SK-N-MC (cell line): ENCODE data around the gene ERBIN.

Experiments used
- DNase-seq: peaks from one replicate; pipeline ENCODE4 v3.0.0-alpha.2; 2011; ENCODE audit warnings: low read depth, low spot score
- H3K27ac ChIP-seq: fragments of 200-600 bp; sonication (generic); 2 replicates; pipeline ENCODE4 v1.5.1; 2016; ENCODE audit warnings: mixed run types
- H3K36me3 ChIP-seq: fragments of 200-600 bp; sonication (generic); 2 replicates; pipeline ENCODE4 v1.6.1; 2017; ENCODE audit warnings: antibody characterized with exemption, low read length, mixed read lengths; ENCODE audit not compliant: insufficient read depth
- H3K4me3 ChIP-seq: fragments of 200-600 bp; sonication (generic); 2 replicates; pipeline ENCODE4 v1.5.1; 2016
- H3K9ac ChIP-seq: fragments of 200-600 bp; sonication (generic); 2 replicates; pipeline ENCODE4 v1.8.0; 2017; ENCODE audit warnings: mixed run types, mixed read lengths; ENCODE audit not compliant: insufficient read length
- H3K9me3 ChIP-seq: fragments of 200-600 bp; sonication (generic); 2 replicates; pipeline ENCODE4 v1.6.1; 2017; ENCODE audit warnings: low read depth, mild to moderate bottlenecking, antibody characterized with exemption, low read length, moderate library complexity, mixed read lengths
- EZH2 ChIP-seq: fragments of 200-600 bp; sonication (generic); IDR thresholded peaks from one replicate; pipeline ENCODE4 v1.6.1; 2017; ENCODE audit warnings: antibody characterized with exemption
- FOXP2 ChIP-seq: optimal IDR thresholded peaks from 2 replicates; pipeline ENCODE3; 2011; ENCODE audit warnings: mild to moderate bottlenecking, moderate library complexity; ENCODE audit not compliant: insufficient read depth; ENCODE audit errors: extremely low read length, control extremely low read depth
- POLR2AphosphoS5 ChIP-seq: IDR thresholded peaks from 2 replicates; pipeline ENCODE4 v1.6.1; 2012; ENCODE audit warnings: mild to moderate bottlenecking, low read depth, low read length, borderline replicate concordance

ERBIN gene

DNA sequence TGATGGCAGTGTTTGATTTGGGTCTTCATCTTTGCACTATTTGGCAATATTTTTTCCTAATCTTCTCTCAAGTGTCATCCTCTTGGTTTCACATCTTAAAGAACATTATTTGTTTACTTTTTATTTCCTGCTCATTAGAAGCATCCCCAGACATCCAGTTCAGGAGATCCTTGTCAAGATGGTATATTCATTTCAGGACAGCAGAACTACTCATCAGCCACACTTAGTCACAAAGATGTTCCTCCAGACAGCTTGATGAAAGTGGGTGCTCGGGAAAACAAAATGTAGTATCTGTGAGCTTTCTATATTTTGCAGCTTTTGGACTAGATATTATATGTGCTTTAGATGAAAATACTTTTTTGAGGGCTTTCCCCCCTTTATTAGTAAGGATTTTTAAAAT, 145.7 kb downstream of the ERBIN start:
- no peak overlapping the region for H3K4me3 ChIP-seq
- no peak for TF ChIP-seq EZH2
- no peak for TF ChIP-seq FOXP2
- TF ChIP-seq POLR2AphosphoS5, result no peak
- DNase-seq, result no peak

DNA sequence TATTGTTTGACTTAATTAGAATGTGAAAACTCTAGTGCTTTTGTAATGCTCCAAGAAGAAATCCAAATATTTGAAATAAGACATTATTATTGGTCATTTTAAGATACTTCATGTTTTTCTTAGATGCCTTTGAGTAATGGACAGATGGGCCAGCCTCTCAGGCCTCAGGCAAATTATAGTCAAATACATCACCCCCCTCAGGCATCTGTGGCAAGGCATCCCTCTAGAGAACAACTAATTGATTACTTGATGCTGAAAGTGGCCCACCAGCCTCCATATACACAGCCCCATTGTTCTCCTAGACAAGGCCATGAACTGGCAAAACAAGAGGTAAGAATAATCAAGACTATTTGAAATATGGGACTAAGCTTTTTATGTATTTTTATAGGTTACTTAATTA, 148.5 kb downstream of the ERBIN start:
- no peak for DNase-seq
- no peak for TF ChIP-seq FOXP2
- no peak for TF ChIP-seq EZH2
- TF ChIP-seq POLR2AphosphoS5, result no peak
- Histone ChIP-seq H3K36me3 (peaks cover 12% of the 10 kb centered on the region), H3K9me3 (no peaks in the 10 kb centered on the region), H3K27ac (no peak overlapping the region), H3K4me3 (no peak overlapping the region), H3K9ac (no peak overlapping the region)

More for the DNA sequence above, 145.7 kb downstream of the ERBIN start:
- no peak overlapping the region for H3K27ac ChIP-seq
- no peak overlapping the region for H3K9ac ChIP-seq
- peaks cover 3% of the 10 kb centered on the region; the same call in 1 of the 2 replicates for H3K36me3 ChIP-seq
- no peaks in the 10 kb centered on the region for H3K9me3 ChIP-seq

DNA sequence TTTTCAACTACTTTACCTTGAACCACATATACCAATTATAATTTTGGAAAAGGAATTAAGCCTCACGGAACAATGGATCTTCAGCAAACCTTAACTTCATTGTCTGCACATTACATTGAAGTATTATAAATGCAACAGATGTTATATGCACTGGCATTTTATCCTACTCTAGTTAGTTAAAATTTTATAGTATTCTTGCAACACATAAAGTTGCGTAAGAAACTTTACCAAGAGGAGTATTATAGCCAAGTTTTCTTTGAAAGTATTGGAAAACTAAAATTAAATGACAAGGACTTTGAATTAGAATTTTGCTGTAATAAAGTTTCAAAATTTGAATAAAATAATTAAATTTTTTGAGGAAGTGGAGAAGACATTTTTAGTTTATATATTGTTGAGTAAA, 154.3 kb downstream of the ERBIN start:
- Histone ChIP-seq H3K4me3 (no peak overlapping the region), H3K27ac (peak overlapping the region; percentile 15; the same call in 1 of the 2 replicates), H3K9ac (no peak overlapping the region), H3K9me3 (no peaks in the 10 kb centered on the region), H3K36me3 (peaks cover 12% of the 10 kb centered on the region)
- peak; percentile 51 for DNase-seq
- TF ChIP-seq EZH2 (no peak), FOXP2 (no peak), POLR2AphosphoS5 (no peak)

DNA sequence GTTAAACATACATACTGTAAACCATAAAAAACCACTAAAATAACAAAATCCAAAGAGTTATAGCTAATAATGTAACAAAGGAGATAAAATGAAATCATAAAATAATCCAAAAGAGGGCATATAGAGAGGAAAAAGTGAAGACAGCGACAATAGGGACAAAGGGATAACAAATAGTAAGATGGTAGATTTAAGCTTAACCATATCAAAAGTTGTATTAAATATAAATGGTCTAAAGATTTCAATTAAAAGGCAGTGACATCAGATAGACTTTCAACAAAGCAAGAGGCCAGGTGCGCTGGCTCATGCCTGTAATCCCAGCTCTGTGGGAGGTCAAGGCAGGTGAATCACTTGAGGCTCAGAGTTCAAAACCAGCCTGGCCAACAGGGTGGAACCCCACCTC, 163.0 kb downstream of the ERBIN start:
- TF ChIP-seq FOXP2 (no peak), EZH2 (no peak), POLR2AphosphoS5 (no peak)
- Histone ChIP-seq H3K9me3 (no peaks in the 10 kb centered on the region), H3K27ac (no peak overlapping the region), H3K36me3 (peaks cover 27% of the 10 kb centered on the region), H3K9ac (no peak overlapping the region), H3K4me3 (no peak overlapping the region)
- DNase-seq, result no peak

DNA sequence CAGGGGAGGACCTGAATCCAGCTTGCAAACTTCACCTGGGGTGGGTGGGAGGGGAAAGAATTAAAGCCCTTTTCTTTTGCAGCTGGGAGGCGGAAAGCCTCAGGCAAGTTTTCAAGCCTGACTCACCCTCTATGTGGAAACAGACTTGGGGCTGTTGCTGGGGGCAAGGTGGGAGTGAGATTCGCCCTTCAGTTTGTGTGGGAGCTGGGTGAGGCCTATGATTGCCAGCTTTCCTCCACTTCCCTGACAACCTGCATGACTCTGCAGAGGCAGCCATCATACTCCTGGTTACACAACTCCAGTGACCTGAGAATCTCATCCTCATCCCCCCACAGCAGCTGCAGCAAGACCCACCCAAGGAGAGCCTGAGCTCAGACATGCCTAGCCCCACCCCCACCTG, 174.5 kb downstream of the ERBIN start:
- Histone ChIP-seq H3K27ac (no peak overlapping the region), H3K9me3 (no peaks in the 10 kb centered on the region; the same call in 1 of the 2 replicates), H3K9ac (no peak overlapping the region), H3K36me3 (no peaks in the 10 kb centered on the region), H3K4me3 (no peak overlapping the region)
- no peak for DNase-seq
- TF ChIP-seq POLR2AphosphoS5, result no peak

DNA sequence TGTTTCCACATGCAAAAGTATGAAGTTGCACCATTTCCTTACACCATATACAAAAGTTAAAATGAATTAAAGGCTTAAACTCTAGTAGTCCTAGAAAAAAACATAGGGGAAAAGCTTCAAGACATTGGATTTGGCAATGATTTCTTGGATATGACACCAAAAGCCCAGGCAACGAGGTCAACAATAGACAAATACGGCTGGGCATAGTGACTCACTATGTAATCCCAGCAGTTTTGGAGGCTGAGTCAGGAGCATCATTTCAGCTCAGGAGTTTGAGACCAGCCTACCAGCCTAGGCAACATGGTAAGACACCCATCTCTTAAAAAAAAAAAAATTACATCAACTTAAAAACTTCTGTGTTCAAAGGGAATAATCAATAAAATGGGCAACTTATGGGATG, 186.8 kb downstream of the ERBIN start:
- Histone ChIP-seq H3K36me3 (no peaks in the 10 kb centered on the region), H3K9me3 (no peaks in the 10 kb centered on the region; the same call in 1 of the 2 replicates), H3K9ac (no peak overlapping the region), H3K4me3 (no peak overlapping the region), H3K27ac (no peak overlapping the region)
- no peak for DNase-seq
- no peak for TF ChIP-seq POLR2AphosphoS5
- TF ChIP-seq FOXP2, result no peak
- no peak for TF ChIP-seq EZH2

DNA sequence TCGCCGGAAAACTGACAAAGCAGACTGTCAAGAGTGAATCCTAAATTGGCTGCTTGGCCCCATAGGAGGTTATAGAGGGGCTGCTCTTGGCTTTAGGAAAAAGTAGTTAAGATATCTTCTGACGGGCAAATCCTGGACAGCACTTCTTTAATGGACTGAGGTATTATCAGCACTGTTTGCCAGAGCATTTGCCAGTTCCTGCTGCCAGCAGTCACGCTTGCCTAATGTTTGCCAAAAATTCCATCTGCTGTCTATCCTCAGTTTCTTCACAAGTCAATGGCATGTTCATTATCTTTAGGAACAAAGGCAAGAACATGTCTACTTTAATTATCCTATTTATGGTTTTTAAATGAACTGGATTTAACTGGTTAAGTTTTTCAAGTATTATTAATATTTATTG, 191.9 kb downstream of the ERBIN start:
- no peak overlapping the region for H3K4me3 ChIP-seq
- no peaks in the 10 kb centered on the region for H3K36me3 ChIP-seq
- H3K9ac ChIP-seq, result no peak overlapping the region
- H3K9me3 ChIP-seq, result no peaks in the 10 kb centered on the region
- DNase-seq, result no peak
- TF ChIP-seq EZH2 (no peak), POLR2AphosphoS5 (no peak), FOXP2 (no peak)
- H3K27ac ChIP-seq, result no peak overlapping the region

DNA sequence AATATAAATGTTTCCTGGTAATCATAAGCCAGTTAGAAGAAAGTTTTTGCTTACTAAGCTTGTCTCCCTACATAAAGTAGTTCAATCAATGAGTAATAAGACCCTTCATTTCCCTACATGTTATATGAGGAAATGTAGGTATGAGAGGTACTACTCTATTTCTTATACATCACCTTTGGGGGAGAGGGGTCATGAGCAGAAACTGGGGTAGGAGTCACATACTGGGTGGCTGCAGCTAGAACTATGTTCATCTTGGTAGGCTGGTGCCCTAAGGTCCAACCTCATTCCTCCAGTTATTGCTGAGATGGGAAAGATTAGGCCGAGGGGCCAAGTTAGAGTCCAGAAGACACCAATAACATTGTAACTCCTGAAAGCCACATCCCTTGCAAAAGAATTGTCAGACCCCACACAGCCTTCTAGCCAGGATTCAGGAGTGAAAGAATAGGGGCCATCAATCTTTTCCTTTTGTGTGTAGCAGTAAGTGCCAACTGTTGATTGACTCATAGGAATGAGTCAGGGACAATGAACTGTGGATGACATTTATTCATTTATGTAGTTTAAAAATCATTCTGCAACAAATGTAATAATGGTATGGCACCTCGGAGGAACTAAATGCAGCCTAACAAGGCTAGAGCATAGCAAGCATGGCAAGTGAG, 196.1 kb downstream of the ERBIN start:
- Histone ChIP-seq H3K9ac (no peak overlapping the region), H3K9me3 (no peaks in the 10 kb centered on the region), H3K4me3 (no peak overlapping the region), H3K36me3 (no peaks in the 10 kb centered on the region), H3K27ac (no peak overlapping the region)
- no peak for DNase-seq
- no peak for TF ChIP-seq POLR2AphosphoS5
- TF ChIP-seq EZH2, result no peak
- no peak for TF ChIP-seq FOXP2

DNA sequence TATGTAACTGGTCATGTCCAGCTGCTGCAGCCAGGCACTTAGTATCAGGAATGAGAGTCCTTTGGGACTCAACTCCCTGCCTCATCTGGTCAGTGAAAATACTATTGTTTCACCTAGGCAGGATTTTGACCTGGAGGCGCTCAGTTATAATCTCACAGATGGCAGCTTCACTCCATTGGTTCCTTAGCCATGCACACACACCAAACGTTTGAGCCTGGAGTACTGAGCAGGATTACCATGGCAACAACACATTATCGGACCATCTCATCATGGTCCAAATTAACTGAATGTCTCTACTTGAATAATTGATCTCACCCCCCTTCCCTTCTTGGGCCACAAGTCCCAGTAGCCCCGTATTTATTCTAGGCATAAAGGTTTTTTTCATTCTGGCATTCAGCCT, 202.8 kb downstream of the ERBIN start:
- no peaks in the 10 kb centered on the region for H3K36me3 ChIP-seq
- no peak overlapping the region for H3K4me3 ChIP-seq
- no peak for TF ChIP-seq POLR2AphosphoS5
- no peak for TF ChIP-seq FOXP2
- no peak for TF ChIP-seq EZH2
- no peak for DNase-seq
- H3K9ac ChIP-seq, result no peak overlapping the region
- no peak overlapping the region for H3K27ac ChIP-seq
- H3K9me3 ChIP-seq, result peaks cover 4% of the 10 kb centered on the region; the same call in 1 of the 2 replicates
